Measurements from ENCODE around the gene TMED7.

GRCh38 chr5:115605436-115605835, 20.4 kb downstream of the TMED7 start:
- TF ChIP-seq EZH2 (IDR thresholded peaks at IDR 0.05; ENCODE audit: low read depth) (no peak), CTCF (conservative IDR thresholded peaks at IDR 0.05) (no peak)
